GM10847 (cell line): ENCODE data around the gene CLEC2B.

Experiments used
- POLR2A ChIP-seq: IDR thresholded peaks from 2 replicates; pipeline ENCODE4 v1.6.1; 2011; ENCODE audit not compliant: insufficient read length; ENCODE audit errors: extremely low read depth

Gene CLEC2B

GRCh38 chr12:9843407-9843806 lies 25.7 kb downstream of the CLEC2B start:
- no peak for TF ChIP-seq POLR2A

- no peak for TF ChIP-seq POLR2A
Observed at GRCh38 chr12:9831720-9832119, 37.4 kb downstream of the CLEC2B start.

GRCh38 chr12:9829982-9830381 lies 39.2 kb downstream of the CLEC2B start:
- TF ChIP-seq POLR2A = no peak

GRCh38 chr12:9829483-9829882 lies 39.7 kb downstream of the CLEC2B start:
- no peak for TF ChIP-seq POLR2A

- no peak for TF ChIP-seq POLR2A
Observed at GRCh38 chr12:9827209-9827888, 41.8 kb downstream of the CLEC2B start, which contains the start of gene KLRF1. KLRF1 (plus strand) TSS chr12:9827481; CDS start chr12:9827545, 64 bp downstream.

GRCh38 chr12:9820281-9820930 lies 48.7 kb downstream of the CLEC2B start:
- no peak for TF ChIP-seq POLR2A

- TF ChIP-seq POLR2A = no peak
Observed at GRCh38 chr12:9813821-9814798, 55.0 kb downstream of the CLEC2B start.

- TF ChIP-seq POLR2A = no peak
Observed at GRCh38 chr12:9811621-9812020, 57.5 kb downstream of the CLEC2B start.

GRCh38 chr12:9810671-9811070 lies 58.5 kb downstream of the CLEC2B start:
- no peak for TF ChIP-seq POLR2A

- TF ChIP-seq POLR2A = no peak
Observed at GRCh38 chr12:9809866-9810265, 59.3 kb downstream of the CLEC2B start.

- no peak for TF ChIP-seq POLR2A
Observed at GRCh38 chr12:9809338-9809737, 59.8 kb downstream of the CLEC2B start.

- TF ChIP-seq POLR2A = no peak
Observed at GRCh38 chr12:9808504-9808903, 60.6 kb downstream of the CLEC2B start.

GRCh38 chr12:9806714-9807113 lies 62.4 kb downstream of the CLEC2B start:
- no peak for TF ChIP-seq POLR2A

- TF ChIP-seq POLR2A = no peak
Observed at GRCh38 chr12:9805883-9806282, 63.3 kb downstream of the CLEC2B start.
